K562 (cell line): ENCODE data around the gene CDH12. TPM values are rescaled to one million over a fixed set of nuclear protein-coding genes. Genes with fewer than 3 reads are reported as not detected.

Source experiments
- ATAC-seq: fragments of 200-7000 bp; cut with Tn5 transposase; 3 replicates; pipeline ENCODE4 v1.9.1; 2020; ENCODE audit warnings: moderate library complexity
- BruUV-seq: library from RNA; stranded (reverse); fragments of 400-500 nt; replicated peaks from 2 replicates; lab custom pipeline; 2021; lab: Mats Ljungman, UMichigan
- CTCF ChIA-PET: fragments of 300-600 bp; formaldehyde crosslinking; extraction: SDS; loops from one replicate; lab custom pipeline; 2021; ENCODE audit warnings: low intra/inter-chr PET ratio; lab: Yijun Ruan, JAX
- POLR2A ChIA-PET: fragments of 300-600, 350-650 bp; sonication (Branson Sonifier 250); formaldehyde crosslinking; extraction: SDS; loops from one replicate; lab custom pipeline; 2021; ENCODE audit warnings: antibody characterized with exemption, inconsistent platforms; lab: Yijun Ruan, JAX
- DNase-seq, 4 experiments: peaks; one replicate each; pipeline versions ENCODE4 v3.0.0 to v3.0.0-alpha.2; 2011 to 2018; ENCODE audit warnings: low spot score in 3 of 4, mixed read lengths in 3 of 4; ENCODE audit errors: extremely low read depth in 1 of 4
- FAIRE-seq: peaks from 2 replicates; lab custom pipeline; 2011; peaks lifted over from hg19 to GRCh38; lab: Jason Lieb, UNC
- H2AFZ ChIP-seq: 2 replicates; pipeline ENCODE4 v1.6.0; 2011; ENCODE audit warnings: low read depth, low read length, control low read depth, inconsistent platforms
- H3K27ac ChIP-seq: fragments of 200-600 bp; 3 replicates; pipeline ENCODE4 v1.8.0; 2011; ENCODE audit warnings: low read depth, mild to moderate bottlenecking, control low read depth, inconsistent platforms, low read length, moderate library complexity, mixed read lengths; ENCODE audit errors: extremely low read depth
- H3K27me3 ChIP-seq, 2 experiments: fragments of 300-600 bp in 1 of 2; 2 replicates in 1 of 2; 3 replicates in 1 of 2; pipeline versions ENCODE4 v1.6.0 to v1.8.0; 2011; ENCODE audit warnings: inconsistent platforms in 2 of 2, low read length in 2 of 2, mild to moderate bottlenecking in 1 of 2, mixed read lengths in 1 of 2, moderate library complexity in 1 of 2; ENCODE audit not compliant: control insufficient read depth in 2 of 2, insufficient read depth in 2 of 2
- H3K36me3 ChIP-seq: fragments of 300-600 bp; 3 replicates; pipeline ENCODE4 v1.8.0; 2011; ENCODE audit warnings: mild to moderate bottlenecking, low read length, inconsistent platforms; ENCODE audit not compliant: control insufficient read depth, insufficient read depth
- H3K4me1 ChIP-seq, 2 experiments: fragments of 200-600 bp in 1 of 2; replicated peaks in 1 of 2; 2 replicates in 1 of 2; 3 replicates in 1 of 2; pipeline versions ENCODE4 v1.5.1 to v1.8.0; 2011; ENCODE audit warnings: inconsistent platforms in 2 of 2, low read length in 2 of 2, mild to moderate bottlenecking in 1 of 2, mixed read lengths in 1 of 2, moderate library complexity in 1 of 2; ENCODE audit not compliant: control insufficient read depth in 2 of 2, insufficient read depth in 2 of 2
- H3K4me2 ChIP-seq: 2 replicates; pipeline ENCODE4 v1.6.1; 2011; ENCODE audit warnings: low read length, control low read depth, inconsistent platforms, mixed read lengths; ENCODE audit not compliant: insufficient read depth
- H3K4me3 ChIP-seq: fragments of 200-600 bp; sonication (generic), shearing (Covaris generic); 2 replicates; pipeline ENCODE4 v1.5.1; 2016; ENCODE audit warnings: control low read depth, inconsistent platforms
- H3K79me2 ChIP-seq: fragments of 200-600 bp; 3 replicates; pipeline ENCODE4 v1.8.0; 2011; ENCODE audit warnings: low read length, inconsistent platforms; ENCODE audit not compliant: control insufficient read depth, insufficient read depth
- H3K9ac ChIP-seq, 2 experiments: 2 replicates each; pipeline versions ENCODE4 v1.6.0 to v1.6.1; 2011; ENCODE audit warnings: low read depth in 2 of 2, low read length in 2 of 2, control low read depth in 1 of 2, inconsistent platforms in 1 of 2, mild to moderate bottlenecking in 1 of 2, mixed read lengths in 1 of 2; ENCODE audit not compliant: insufficient read depth in 1 of 2
- H3K9me1 ChIP-seq: one replicate; pipeline ENCODE4 v1.6.0; 2011; ENCODE audit warnings: inconsistent platforms, mild to moderate bottlenecking, low read length, moderate library complexity; ENCODE audit not compliant: control insufficient read depth, insufficient read depth
- H3K9me3 ChIP-seq: replicated peaks from 2 replicates; pipeline ENCODE4 v1.5.1; 2011; ENCODE audit warnings: low read depth, low read length, inconsistent platforms; ENCODE audit not compliant: control insufficient read depth, insufficient read depth
- H4K20me1 ChIP-seq: replicated peaks from 2 replicates; pipeline ENCODE4 v1.6.1; 2011; ENCODE audit warnings: low read length, inconsistent platforms, mixed read lengths; ENCODE audit not compliant: control insufficient read depth, insufficient read depth
- GABPA ChIP-seq: fragments of 200-800 bp; sonication (Bioruptor generic); conservative IDR thresholded peaks from 2 replicates; pipeline ENCODE4 v1.6.1; 2016; ENCODE audit warnings: low read depth, missing genetic modification characterization, missing compliant biosample characterization
- RAD21 ChIP-seq, 2 experiments: fragments of 250-450 bp in 1 of 2; fragments of 450-650 bp in 1 of 2; sonication (Bioruptor Pico) in 1 of 2; formaldehyde crosslinking in 1 of 2; IDR thresholded peaks in 1 of 2; conservative IDR thresholded peaks in 1 of 2; 2 replicates each; pipeline versions ENCODE4 v1.4.0 to v1.8.0; 2020 to 2022; ENCODE audit warnings: mild to moderate bottlenecking in 2 of 2, moderate library complexity in 1 of 2
- YBX1 ChIP-seq: fragments of 450-650 bp; IDR thresholded peaks from 2 replicates; pipeline ENCODE4 v1.7.1; 2016; ENCODE audit warnings: mild to moderate bottlenecking
- ZBTB7A ChIP-seq: IDR thresholded peaks from 2 replicates; pipeline ENCODE4 v1.6.1; 2011; ENCODE audit warnings: low read depth, mild to moderate bottlenecking, low read length, moderate library complexity, borderline replicate concordance; ENCODE audit not compliant: control insufficient read depth
- ZNF57 ChIP-seq: fragments of 450-650 bp; formaldehyde crosslinking; IDR thresholded peaks from 2 replicates; pipeline ENCODE4 v1.4.0; 2020; ENCODE audit warnings: mild to moderate bottlenecking, moderate library complexity
- in situ Hi-C: fragments of 300-500 bp; cut with MboI; formaldehyde crosslinking; loops from 4 replicates; pipeline ENCODE4 v1.15.0; 2018; ENCODE audit warnings: inconsistent platforms, mixed read lengths
- intact Hi-C: fragments of 100-400 bp; cut with micrococcal nuclease; formaldehyde crosslinking; loops from 2 replicates; pipeline ENCODE4 v1.14.2; 2022
- polyA plus RNA-seq, 8 experiments: library from polyadenylated mRNA; depleted of rRNA in 4 of 8; stranded (reverse) in 5 of 8; unstranded in 3 of 8; fragments of >200 nt; fragmentation: Nextera tagmentation in 2 of 8; fragmentation: Illumina TruSeq in 1 of 8; extraction: Ambion mirVana in 2 of 8; extraction: Trizol in 1 of 8; gene quantifications; 2 replicates each; pipeline versions ENCODE4 v1.2.1 to v1.2.3, GENCODE V29; 2011 to 2014; ENCODE audit warnings: inconsistent platforms in 1 of 8, missing spikeins in 1 of 8
- total RNA-seq, 7 experiments: library from RNA; depleted of rRNA in 6 of 7; stranded (reverse); fragments of >200 nt in 6 of 7; fragmentation: Illumina TruSeq in 2 of 7; extraction: Trizol in 2 of 7; gene quantifications; 2 replicates each; pipeline versions ENCODE4 v1.2.1 to v1.2.3, GENCODE V29; 2011 to 2021; ENCODE audit warnings: low replicate concordance in 1 of 7
- TF ChIP-seq, protein P1 (sequence below): fragments of 450-650 bp; IDR thresholded peaks from 2 replicates; pipeline ENCODE4 v1.7.1; 2018; ENCODE audit warnings: mild to moderate bottlenecking, low read depth; ENCODE audit not compliant: partially characterized antibody
- TF ChIP-seq, protein P2 (sequence below): sonication (generic); formaldehyde crosslinking; IDR thresholded peaks from 2 replicates; pipeline ENCODE4 v1.8.1; 2022; ENCODE audit warnings: missing genetic modification reagents
- TF ChIP-seq, protein P3 (sequence below): fragments of 200-400 bp; formaldehyde crosslinking; IDR thresholded peaks from 2 replicates; pipeline ENCODE4 v1.6.1; 2017; ENCODE audit warnings: mild to moderate bottlenecking, low read depth, low read length, moderate library complexity
- TF ChIP-seq, protein P4 (sequence below), 2 experiments: fragments of 450-650 bp; conservative IDR thresholded peaks; 2 replicates each; pipeline ENCODE4 v1.6.1; 2017; ENCODE audit warnings: mild to moderate bottlenecking in 2 of 2, moderate library complexity in 2 of 2

CDH12 gene
- total and polyA plus RNA-seq, 9 of the 15 experiments (the other 6 are each of a cell fraction or from before 2014, with no cell fraction given): 0.03 to 1.7 (median 0.37) TPM

- no peaks in the 10 kb centered on the region for H3K36me3 ChIP-seq
- CTCF ChIA-PET: no interaction called here
- no peak for DNase-seq
- intact Hi-C loops: no loop called here
- no peaks in the 10 kb centered on the region for H3K9me3 ChIP-seq
- H2AFZ ChIP-seq: no peak overlapping the region
- H3K4me3 ChIP-seq: no peak overlapping the region
- no peaks in the 10 kb centered on the region for H3K4me1 ChIP-seq
- FAIRE-seq: no peak
- TF ChIP-seq, protein P1, sequence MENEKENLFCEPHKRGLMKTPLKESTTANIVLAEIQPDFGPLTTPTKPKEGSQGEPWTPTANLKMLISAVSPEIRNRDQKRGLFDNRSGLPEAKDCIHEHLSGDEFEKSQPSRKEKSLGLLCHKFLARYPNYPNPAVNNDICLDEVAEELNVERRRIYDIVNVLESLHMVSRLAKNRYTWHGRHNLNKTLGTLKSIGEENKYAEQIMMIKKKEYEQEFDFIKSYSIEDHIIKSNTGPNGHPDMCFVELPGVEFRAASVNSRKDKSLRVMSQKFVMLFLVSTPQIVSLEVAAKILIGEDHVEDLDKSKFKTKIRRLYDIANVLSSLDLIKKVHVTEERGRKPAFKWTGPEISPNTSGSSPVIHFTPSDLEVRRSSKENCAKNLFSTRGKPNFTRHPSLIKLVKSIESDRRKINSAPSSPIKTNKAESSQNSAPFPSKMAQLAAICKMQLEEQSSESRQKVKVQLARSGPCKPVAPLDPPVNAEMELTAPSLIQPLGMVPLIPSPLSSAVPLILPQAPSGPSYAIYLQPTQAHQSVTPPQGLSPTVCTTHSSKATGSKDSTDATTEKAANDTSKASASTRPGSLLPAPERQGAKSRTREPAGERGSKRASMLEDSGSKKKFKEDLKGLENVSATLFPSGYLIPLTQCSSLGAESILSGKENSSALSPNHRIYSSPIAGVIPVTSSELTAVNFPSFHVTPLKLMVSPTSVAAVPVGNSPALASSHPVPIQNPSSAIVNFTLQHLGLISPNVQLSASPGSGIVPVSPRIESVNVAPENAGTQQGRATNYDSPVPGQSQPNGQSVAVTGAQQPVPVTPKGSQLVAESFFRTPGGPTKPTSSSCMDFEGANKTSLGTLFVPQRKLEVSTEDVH: no peak
- no peak for TF ChIP-seq ZNF57 (CRISPR knock-in tag)
- no peak for TF ChIP-seq YBX1
- no peak for TF ChIP-seq RAD21 (CRISPR knock-in tag; conservative IDR thresholded peaks at IDR 0.05 in 1 of 2, IDR thresholded peaks at IDR 0.05 in 1 of 2)
- TF ChIP-seq, protein P2, sequence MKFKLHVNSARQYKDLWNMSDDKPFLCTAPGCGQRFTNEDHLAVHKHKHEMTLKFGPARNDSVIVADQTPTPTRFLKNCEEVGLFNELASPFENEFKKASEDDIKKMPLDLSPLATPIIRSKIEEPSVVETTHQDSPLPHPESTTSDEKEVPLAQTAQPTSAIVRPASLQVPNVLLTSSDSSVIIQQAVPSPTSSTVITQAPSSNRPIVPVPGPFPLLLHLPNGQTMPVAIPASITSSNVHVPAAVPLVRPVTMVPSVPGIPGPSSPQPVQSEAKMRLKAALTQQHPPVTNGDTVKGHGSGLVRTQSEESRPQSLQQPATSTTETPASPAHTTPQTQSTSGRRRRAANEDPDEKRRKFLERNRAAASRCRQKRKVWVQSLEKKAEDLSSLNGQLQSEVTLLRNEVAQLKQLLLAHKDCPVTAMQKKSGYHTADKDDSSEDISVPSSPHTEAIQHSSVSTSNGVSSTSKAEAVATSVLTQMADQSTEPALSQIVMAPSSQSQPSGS (CRISPR knock-in tag): no peak
- TF ChIP-seq, protein P3, sequence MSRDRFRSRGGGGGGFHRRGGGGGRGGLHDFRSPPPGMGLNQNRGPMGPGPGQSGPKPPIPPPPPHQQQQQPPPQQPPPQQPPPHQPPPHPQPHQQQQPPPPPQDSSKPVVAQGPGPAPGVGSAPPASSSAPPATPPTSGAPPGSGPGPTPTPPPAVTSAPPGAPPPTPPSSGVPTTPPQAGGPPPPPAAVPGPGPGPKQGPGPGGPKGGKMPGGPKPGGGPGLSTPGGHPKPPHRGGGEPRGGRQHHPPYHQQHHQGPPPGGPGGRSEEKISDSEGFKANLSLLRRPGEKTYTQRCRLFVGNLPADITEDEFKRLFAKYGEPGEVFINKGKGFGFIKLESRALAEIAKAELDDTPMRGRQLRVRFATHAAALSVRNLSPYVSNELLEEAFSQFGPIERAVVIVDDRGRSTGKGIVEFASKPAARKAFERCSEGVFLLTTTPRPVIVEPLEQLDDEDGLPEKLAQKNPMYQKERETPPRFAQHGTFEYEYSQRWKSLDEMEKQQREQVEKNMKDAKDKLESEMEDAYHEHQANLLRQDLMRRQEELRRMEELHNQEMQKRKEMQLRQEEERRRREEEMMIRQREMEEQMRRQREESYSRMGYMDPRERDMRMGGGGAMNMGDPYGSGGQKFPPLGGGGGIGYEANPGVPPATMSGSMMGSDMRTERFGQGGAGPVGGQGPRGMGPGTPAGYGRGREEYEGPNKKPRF: no peak
- TF ChIP-seq, protein P4, sequence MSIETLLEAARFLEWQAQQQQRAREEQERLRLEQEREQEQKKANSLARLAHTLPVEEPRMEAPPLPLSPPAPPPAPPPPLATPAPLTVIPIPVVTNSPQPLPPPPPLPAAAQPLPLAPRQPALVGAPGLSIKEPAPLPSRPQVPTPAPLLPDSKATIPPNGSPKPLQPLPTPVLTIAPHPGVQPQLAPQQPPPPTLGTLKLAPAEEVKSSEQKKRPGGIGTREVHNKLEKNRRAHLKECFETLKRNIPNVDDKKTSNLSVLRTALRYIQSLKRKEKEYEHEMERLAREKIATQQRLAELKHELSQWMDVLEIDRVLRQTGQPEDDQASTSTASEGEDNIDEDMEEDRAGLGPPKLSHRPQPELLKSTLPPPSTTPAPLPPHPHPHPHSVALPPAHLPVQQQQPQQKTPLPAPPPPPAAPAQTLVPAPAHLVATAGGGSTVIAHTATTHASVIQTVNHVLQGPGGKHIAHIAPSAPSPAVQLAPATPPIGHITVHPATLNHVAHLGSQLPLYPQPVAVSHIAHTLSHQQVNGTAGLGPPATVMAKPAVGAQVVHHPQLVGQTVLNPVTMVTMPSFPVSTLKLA (conservative IDR thresholded peaks at IDR 0.05): no peak
- no peak for TF ChIP-seq GABPA (tag)
- TF ChIP-seq ZBTB7A: no peak
- no peaks in the 10 kb centered on the region for H3K79me2 ChIP-seq
- ATAC-seq: no peak
- no peaks in the 10 kb centered on the region for H3K9me1 ChIP-seq
- H4K20me1 ChIP-seq: no peaks in the 10 kb centered on the region
- H3K27me3 ChIP-seq: no peaks in the 10 kb centered on the region
- in situ Hi-C loops: no loop called here
- no TSS peak for BruUV-seq
- no peak overlapping the region for H3K4me2 ChIP-seq
- POLR2A ChIA-PET: no interaction called here
- no peak overlapping the region for H3K27ac ChIP-seq
- H3K9ac ChIP-seq: no peak overlapping the region
These were observed 1114.0 kb downstream of the CDH12 start for GRCh38 chr5:21739096-21739495.
